ENCODE measurements around the gene MEIOSIN. TPM values are rescaled to one million over a fixed set of nuclear protein-coding genes. Genes with fewer than 3 reads are reported as not detected.

MEIOSIN gene
- total RNA-seq, 2 experiments from 2014 or later, result not detected

DNA sequence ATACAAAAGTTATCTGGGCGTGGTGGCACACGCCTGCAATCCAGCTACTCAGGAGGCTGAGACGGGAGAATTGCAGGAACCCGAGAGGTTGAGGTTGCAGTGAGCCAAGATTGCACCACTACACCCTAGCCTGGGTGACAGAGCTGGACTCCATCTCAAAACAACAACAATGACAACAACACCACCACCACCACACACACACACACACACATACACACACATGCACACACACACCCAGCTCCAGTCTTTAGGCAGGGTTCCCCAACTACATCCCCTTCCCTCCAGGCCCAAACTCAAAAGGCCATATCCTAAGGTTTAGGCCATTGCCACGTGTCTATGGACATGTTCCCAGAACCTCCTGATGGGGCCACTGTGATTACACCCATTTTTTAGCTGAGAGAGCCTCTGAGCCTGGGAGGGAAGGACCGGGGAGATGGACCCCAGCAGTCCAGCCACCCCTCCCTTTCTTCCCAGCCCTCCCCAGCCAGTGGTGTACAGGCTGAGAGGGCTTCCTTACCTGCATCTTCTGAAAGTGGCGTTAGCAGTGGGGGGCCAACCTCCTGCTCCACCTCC lies 68.5 kb downstream of the MEIOSIN start:
- Mint-ChIP-seq H3K4me1 (peaks cover 4% of the 10 kb centered on the region), H3K27ac (no peak overlapping the region), H3K27me3 (peaks cover 17% of the 10 kb centered on the region), H3K36me3 (ENCODE audit: low read depth) (no peaks in the 10 kb centered on the region), H3K4me3 (no peak overlapping the region), H3K9me3 (ENCODE audit: low read depth) (no peaks in the 10 kb centered on the region)
- ATAC-seq (no peak), DNase-seq (no peak)
- ChIA-PET POLR2A (interaction anchor here (1.1 kb wide), 1 partner anchor 18 kb away, joined by 3 read pairs; no protein-coding TSS in a partner anchor), CTCF (interaction anchor here (0.6 to 14.8 kb wide), 5 partner anchors 12 to 85 kb away, joined by 3 to 126 read pairs (median 5); partner anchors contain the start of gene SIX5)
- intact Hi-C loops (cut with DNase I, micrococcal nuclease), result no loop called here

DNA sequence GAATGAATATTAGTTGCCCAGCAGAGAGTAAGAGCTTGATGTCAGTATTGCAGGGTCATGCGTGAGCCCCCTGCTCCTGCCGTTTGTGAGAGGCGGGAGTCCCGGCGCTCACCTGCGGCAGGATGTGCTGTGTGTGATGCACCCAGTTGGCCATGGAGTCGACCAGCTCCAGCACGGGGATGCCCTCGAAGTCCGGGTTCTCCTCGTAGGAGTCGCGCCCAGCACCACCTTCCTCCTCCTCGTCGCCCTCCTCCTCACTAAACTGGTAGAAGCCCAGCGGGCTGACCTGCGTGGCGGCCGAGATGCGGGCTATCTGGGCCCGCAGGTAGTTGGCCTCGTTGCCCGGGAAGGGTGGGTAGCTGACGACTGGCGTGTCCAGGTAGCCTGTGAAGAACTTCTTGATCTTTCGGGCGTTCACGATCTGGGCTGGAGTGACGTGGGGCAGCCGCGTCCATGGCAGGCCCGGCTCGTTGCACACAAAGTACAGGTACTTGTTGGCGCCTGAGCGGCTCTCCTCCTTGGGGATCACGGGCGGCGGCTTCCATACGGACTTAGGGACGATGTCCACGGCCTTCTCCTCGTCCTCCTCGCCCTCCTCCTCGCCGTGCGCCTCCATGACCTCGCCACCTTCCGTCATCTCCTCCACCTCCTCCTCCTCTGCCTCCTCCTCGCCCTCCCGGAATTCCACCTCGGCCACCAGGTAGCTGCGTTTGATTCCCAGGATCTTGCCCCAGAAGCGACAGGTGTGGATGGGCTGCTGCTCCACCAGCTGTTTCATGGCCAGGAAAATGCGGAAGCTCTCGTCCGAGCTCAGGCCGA lies 71.1 kb downstream of the MEIOSIN start:
- no peaks in the 10 kb centered on the region for H3K36me3 Mint-ChIP-seq (ENCODE audit: low read depth)
- DNase-seq, result no peak
- no peak overlapping the region for H3K4me3 Mint-ChIP-seq
- ChIA-PET CTCF (interaction anchor here (0.9 to 14.8 kb wide), 4 partner anchors 8 to 33 kb away, joined by 4 to 126 read pairs (median 6); partner anchors contain the start of gene SIX5), POLR2A (no interaction called here)
- intact Hi-C loops (cut with DNase I, micrococcal nuclease), result no loop called here
- no peak overlapping the region for H3K27ac Mint-ChIP-seq
- H3K9me3 Mint-ChIP-seq (ENCODE audit: low read depth), result no peaks in the 10 kb centered on the region
- H3K27me3 Mint-ChIP-seq, result peaks cover 8% of the 10 kb centered on the region
- H3K4me1 Mint-ChIP-seq, result peaks cover 2% of the 10 kb centered on the region
- no peak for ATAC-seq

DNA sequence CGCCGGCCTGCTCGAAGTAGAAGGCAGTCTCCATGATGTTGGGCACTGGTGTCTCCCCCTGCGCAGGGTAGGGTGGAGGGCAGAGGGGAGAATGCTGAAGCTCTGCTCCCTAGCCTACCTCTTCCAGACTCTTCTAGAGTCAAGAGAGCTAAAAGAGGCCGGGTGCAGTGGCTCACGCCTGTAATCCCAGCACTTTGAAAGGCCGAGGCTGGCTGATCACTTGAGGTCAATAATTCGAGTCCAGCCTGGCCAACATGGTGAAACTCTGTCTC lies 71.7 kb downstream of the MEIOSIN start:
- Mint-ChIP-seq H3K4me3 (no peak overlapping the region), H3K4me1 (peaks cover 7% of the 10 kb centered on the region), H3K9me3 (ENCODE audit: low read depth) (no peaks in the 10 kb centered on the region), H3K27me3 (peaks cover 5% of the 10 kb centered on the region), H3K36me3 (ENCODE audit: low read depth) (no peaks in the 10 kb centered on the region), H3K27ac (no peak overlapping the region)
- DNase-seq (no peak), ATAC-seq (no peak)
- intact Hi-C loops (cut with DNase I, micrococcal nuclease), result no loop called here
- POLR2A ChIA-PET, result no interaction called here
- CTCF ChIA-PET, result interaction anchor here (1.8 kb wide), 1 partner anchor 12 kb away, joined by 7 read pairs; no protein-coding TSS in a partner anchor

DNA sequence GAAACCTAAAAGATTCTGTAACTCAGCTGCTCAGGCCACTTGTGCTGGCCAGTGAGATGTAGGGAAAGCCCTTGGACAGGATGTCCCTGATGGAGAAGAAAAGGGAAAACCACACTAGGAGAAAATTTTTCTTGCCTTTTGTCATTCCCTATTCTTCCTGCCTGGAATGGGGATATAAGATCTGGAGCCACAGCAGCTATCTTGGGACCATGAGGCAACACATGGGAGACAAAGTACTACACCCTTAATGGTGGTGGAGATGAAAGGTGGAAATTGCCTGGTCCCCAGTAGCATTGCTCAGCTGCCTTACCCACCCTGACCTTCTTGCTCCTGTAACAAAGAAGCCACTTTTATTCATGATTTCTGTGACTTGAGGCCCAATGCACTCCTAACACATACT lies 72.5 kb downstream of the MEIOSIN start:
- ATAC-seq, result no peak

DNA sequence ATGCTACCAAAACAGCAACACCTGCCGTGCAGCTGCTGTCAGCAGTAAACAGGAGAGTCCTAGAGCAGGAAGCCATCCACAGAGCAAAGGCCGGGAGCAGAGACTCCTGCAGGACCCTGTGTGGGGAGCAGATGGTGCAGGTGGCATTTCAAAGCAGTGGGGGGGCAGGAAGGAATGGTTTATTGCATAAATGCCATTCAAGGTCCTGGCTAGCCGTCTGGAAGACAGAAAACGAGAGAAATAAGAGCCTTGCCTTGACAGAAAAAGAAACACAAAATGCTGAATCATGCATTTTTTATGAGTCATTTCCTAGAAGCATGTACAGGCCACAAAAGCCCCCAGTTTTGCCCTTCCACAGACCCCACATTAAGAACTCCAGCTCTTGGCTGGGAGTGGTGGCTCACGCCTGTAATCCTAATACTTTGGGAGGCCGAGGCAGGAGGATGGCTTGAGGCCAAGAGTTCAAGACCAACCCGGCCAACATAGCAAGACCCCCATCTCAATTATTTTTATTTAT lies 76.5 kb downstream of the MEIOSIN start:
- Mint-ChIP-seq H3K4me1 (peaks cover 7% of the 10 kb centered on the region), H3K9me3 (ENCODE audit: low read depth) (no peaks in the 10 kb centered on the region), H3K4me3 (no peak overlapping the region), H3K27ac (no peak overlapping the region), H3K36me3 (ENCODE audit: low read depth) (peaks cover 4% of the 10 kb centered on the region), H3K27me3 (peaks cover 10% of the 10 kb centered on the region)
- intact Hi-C loops (cut with DNase I, micrococcal nuclease), result loop anchor here in 1 of 2 experiments (10.0 kb wide), 1 partner anchor 205 kb away; no protein-coding TSS in a partner anchor
- DNase-seq (no peak), ATAC-seq (no peak)
- CTCF ChIA-PET, result interaction anchor here (0.6 to 1.2 kb wide), 2 partner anchors 40 to 71 kb away, joined by 3 to 4 read pairs; no protein-coding TSS in a partner anchor
- POLR2A ChIA-PET, result interaction anchor here (0.6 kb wide), 1 partner anchor 10 kb away, joined by 4 read pairs; no protein-coding TSS in a partner anchor

More for the DNA sequence above, 72.5 kb downstream of the MEIOSIN start:
- no peak overlapping the region for H3K27ac Mint-ChIP-seq
- no peaks in the 10 kb centered on the region for H3K36me3 Mint-ChIP-seq (ENCODE audit: low read depth)
- H3K9me3 Mint-ChIP-seq (ENCODE audit: low read depth), result no peaks in the 10 kb centered on the region
- ChIA-PET CTCF (interaction anchor here (0.7 to 1.8 kb wide), 2 partner anchors 8 to 11 kb away, joined by 3 to 7 read pairs; no protein-coding TSS in a partner anchor), POLR2A (no interaction called here)
- peaks cover 7% of the 10 kb centered on the region for H3K4me1 Mint-ChIP-seq
- H3K27me3 Mint-ChIP-seq, result peaks cover 5% of the 10 kb centered on the region
- no peak overlapping the region for H3K4me3 Mint-ChIP-seq
- intact Hi-C loops (cut with DNase I, micrococcal nuclease), result no loop called here
- DNase-seq, result no peak

DNA sequence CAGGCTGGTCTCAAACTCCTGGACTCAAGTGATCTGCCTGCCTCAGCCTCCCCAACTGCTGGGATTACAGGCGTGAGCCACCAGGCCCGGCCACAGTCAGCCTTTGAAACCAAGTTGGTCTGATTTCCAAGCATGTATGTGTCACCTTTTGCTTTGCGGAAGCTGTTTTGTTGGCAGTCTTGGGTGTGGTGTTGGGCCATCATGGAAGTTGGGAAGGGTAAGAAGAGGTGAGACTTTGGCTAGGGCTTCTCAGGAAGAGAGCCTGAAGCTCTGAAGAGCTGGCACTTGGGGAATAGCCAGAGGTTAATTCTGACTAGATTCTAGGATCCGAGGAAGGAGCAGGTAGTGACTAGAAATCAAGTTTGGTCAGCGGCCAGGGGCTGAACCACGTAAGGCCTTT lies 79.1 kb downstream of the MEIOSIN start:
- Mint-ChIP-seq H3K36me3 (ENCODE audit: low read depth) (peaks cover 12% of the 10 kb centered on the region), H3K9me3 (ENCODE audit: low read depth) (no peaks in the 10 kb centered on the region), H3K27me3 (peaks cover 10% of the 10 kb centered on the region), H3K4me1 (peaks cover 14% of the 10 kb centered on the region), H3K4me3 (no peak overlapping the region), H3K27ac (no peak overlapping the region)
- intact Hi-C loops (cut with DNase I, micrococcal nuclease), result loop anchor here in 1 of 2 experiments (10.0 kb wide), 1 partner anchor 203 kb away; no protein-coding TSS in a partner anchor
- CTCF ChIA-PET, result interaction anchor here (0.6 to 2.4 kb wide), 5 partner anchors 9 to 214 kb away, joined by 3 to 13 read pairs (median 3); no protein-coding TSS in a partner anchor
- POLR2A ChIA-PET, result no interaction called here
- DNase-seq (no peak), ATAC-seq (no peak)

Other genes with a start within 250 kb of the MEIOSIN start
- 1 to 10 TPM; 2.0 to 3.2 TPM for gene RTN2, start 236.4 kb upstream of the MEIOSIN start, total RNA-seq
- gene PPM1N, start 235.0 kb upstream of the MEIOSIN start, total RNA-seq, result 1 to 10 TPM; 2.8 to 3.1 TPM
- gene VASP, start 226.0 kb upstream of the MEIOSIN start, total RNA-seq, result 100 to 1,000 TPM; 152 to 153 TPM
- 10 to 100 TPM; 13.8 to 14.4 TPM for gene OPA3, start 148.6 kb upstream of the MEIOSIN start, total RNA-seq
- gene GPR4, start 131.2 kb upstream of the MEIOSIN start, total RNA-seq, result not detected
- gene EML2, start 94.0 kb upstream of the MEIOSIN start, total RNA-seq, result 100 to 1,000 TPM; 121 to 134 TPM
- gene GIPR, start 65.2 kb upstream of the MEIOSIN start, total RNA-seq, result 1 to 10 TPM; 4.5 to 5.9 TPM
- 100 to 1,000 TPM; 619 to 839 TPM for gene SNRPD2, start 41.5 kb upstream of the MEIOSIN start, total RNA-seq
- gene QPCTL, start 40.8 kb upstream of the MEIOSIN start, total RNA-seq, result 10 to 100 TPM; 17.3 to 18.7 TPM
- 10 to 100 TPM; 32.3 to 43.3 TPM for gene FBXO46, start 2.5 kb upstream of the MEIOSIN start, total RNA-seq
- 1 to 10 TPM; 2.0 to 2.2 TPM for gene SIX5, start 35.8 kb downstream of the MEIOSIN start, total RNA-seq
- 10 to 100 TPM; 15.0 to 19.4 TPM for gene DMPK, start 49.1 kb downstream of the MEIOSIN start, total RNA-seq
- gene DMWD, start 59.4 kb downstream of the MEIOSIN start, total RNA-seq, result 10 to 100 TPM; 31.1 to 35.1 TPM
- gene RSPH6A, start 81.9 kb downstream of the MEIOSIN start, total RNA-seq, result under 1 TPM; 0.21 to 0.23 TPM
- 100 to 1,000 TPM; 108 to 128 TPM for gene SYMPK, start 129.7 kb downstream of the MEIOSIN start, total RNA-seq
- gene FOXA3, start 130.9 kb downstream of the MEIOSIN start, total RNA-seq, result under 1 TPM; 0.40 to 0.62 TPM
- 10 to 100 TPM; 12.6 to 15.2 TPM for gene IRF2BP1, start 152.7 kb downstream of the MEIOSIN start, total RNA-seq
- gene MYPOP, start 169.2 kb downstream of the MEIOSIN start, total RNA-seq, result 1 to 10 TPM; 5.0 to 5.6 TPM
- not detected for gene NANOS2, start 181.3 kb downstream of the MEIOSIN start, total RNA-seq
- gene NOVA2, start 240.4 kb downstream of the MEIOSIN start, total RNA-seq, result under 1 TPM; 0.02 to 0.09 TPM